Measurements from ENCODE around the gene ZMYM1.
"Not testable (repeated sequence)": the region's sequence is repeated elsewhere in the genome, so short reads cannot be mapped to it uniquely, and the experiment has no call there.

Gene ZMYM1

DNA sequence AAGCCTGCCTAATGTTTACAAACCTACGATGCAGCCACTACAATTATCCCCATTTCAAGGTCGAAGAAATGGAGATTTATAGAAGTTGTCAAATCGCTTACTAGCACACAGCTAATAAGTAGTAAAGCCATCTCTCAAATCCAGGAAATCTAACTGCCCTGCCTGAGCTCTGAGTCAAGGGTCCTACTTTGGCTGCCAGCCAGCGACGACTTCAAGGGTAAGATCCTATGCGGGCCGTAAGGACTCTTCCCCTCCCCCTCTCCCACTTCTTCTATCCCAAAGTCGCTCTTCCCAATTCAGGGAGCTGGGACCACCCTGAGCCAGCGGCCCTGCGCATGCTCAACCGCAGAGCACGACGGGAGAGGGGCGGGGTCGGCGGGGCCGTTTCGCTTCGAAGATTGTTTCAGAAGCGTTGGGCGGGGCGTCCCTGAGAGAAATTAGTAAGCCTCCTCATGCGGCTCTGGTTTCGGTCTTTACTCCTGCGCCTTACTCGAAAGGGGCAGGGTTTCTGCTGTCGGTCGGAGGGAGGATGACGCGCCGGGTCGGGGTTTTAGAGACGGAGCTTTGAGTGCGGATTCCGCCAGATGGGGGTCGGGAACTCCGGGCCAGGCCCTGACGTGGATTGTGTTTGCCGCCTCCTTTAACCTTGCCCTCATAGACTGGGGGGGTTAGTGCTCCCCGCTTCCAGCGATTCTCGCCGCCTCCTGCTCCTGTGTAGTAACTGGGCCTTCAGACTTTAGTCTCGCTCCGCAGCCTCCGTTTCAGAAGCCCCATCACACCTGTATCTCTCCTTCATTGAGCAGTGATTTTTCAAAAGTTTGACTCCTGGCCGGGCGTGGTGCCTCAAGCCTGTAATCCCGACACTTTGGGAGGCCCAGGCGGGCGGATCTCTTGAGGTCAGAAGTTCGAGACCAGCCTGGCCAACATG is at the start of gene ZMYM1:
TSS of gene ZMYM1 (plus strand) at position 383 of the 928 bp plus-strand sequence. CDS start 14,603 bp downstream, outside the sequence.
- DNase-seq = peak; percentile 94

GRCh38 chr1:35029761-35030160 is 49.4 kb upstream of the ZMYM1 start:
- no peak for DNase-seq

DNA sequence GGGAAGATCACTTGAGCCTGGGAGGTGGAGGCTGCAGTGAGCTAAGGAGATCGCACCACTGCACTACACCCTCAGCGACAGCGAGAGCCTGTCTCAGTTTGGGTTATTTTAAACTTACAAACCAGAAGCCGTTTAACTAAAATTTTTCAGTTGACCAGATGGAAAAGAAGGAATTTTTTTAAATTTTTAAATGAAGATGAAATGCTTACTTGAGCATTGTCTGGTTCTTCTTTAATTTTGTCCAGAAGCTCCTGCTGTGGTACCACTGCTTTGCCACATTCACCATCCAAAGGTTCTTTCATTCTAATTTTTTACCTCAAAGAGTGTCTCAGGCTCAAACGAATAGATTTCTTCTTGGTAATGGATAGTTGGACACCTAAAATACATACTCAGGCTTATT is 48.8 kb upstream of the ZMYM1 start:
- DNase-seq = no peak

- peak; percentile 63 for DNase-seq
Measured at GRCh38 chr1:35030756-35031446, 48.3 kb upstream of the ZMYM1 start.

DNA sequence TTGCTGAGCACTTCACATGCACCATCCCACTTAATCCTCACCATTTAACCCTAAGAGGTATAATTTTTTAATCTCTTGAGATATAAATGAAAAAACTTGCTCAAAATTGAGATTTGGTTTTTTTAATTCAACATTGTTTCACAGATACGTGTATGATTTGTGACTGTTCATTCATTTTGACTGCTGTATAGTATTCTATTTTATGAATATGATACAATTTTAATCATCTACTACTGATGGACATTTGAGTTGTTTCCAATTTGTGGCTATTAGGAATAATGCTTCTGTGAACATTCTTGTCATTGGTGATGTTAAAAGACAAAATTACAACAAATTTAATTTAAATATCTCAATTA is 46.8 kb upstream of the ZMYM1 start:
- no peak for DNase-seq

GRCh38 chr1:35033346-35033745 is 45.8 kb upstream of the ZMYM1 start:
- no peak for DNase-seq

DNA sequence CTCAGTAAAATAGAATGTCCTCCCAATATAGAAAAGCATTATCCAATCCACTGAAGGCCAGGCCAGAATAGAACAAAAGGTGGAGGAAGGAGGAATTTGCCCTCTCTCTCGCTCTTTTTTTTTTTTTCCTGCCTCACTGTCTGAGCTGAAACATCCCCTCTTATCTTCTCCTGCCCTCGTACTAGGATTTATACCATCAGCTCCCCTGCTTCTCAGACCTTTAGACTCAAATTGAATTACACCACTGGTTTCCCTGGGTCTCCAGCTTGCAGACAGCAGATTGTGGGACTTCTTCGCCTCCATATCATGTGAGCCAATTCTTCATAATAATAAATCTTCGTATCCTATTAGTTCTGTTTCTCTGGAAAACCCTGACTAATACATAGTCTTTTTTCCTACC is 42.6 kb upstream of the ZMYM1 start:
- no peak for DNase-seq

GRCh38 chr1:35037206-35037605 is 42.0 kb upstream of the ZMYM1 start:
- no peak for DNase-seq

DNA sequence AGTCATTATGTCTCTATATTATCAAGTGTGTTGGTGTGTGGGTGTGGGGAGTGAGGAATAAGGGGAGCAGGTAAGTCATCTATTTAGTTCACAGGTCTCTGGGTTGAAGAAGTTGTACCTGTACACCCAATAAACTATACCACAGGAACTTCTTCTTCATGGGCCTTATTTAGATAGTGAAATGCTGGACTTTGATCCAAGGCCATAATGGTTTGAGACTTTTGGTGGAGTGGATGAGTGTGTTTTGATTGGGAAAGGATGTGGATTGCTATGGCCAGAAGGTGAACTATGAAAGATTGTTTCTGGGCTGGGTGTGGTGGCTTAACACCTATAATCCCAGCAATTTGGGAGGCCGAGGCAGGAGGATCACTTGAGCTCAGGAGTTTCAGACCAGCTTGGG is 40.5 kb upstream of the ZMYM1 start:
- no peak for DNase-seq

- DNase-seq = no peak
Measured at GRCh38 chr1:35043498-35043897, 35.7 kb upstream of the ZMYM1 start.

- DNase-seq = no peak
Measured at GRCh38 chr1:35044431-35044830, 34.8 kb upstream of the ZMYM1 start.

GRCh38 chr1:35046730-35047129 is 32.5 kb upstream of the ZMYM1 start:
- no peak for DNase-seq

DNA sequence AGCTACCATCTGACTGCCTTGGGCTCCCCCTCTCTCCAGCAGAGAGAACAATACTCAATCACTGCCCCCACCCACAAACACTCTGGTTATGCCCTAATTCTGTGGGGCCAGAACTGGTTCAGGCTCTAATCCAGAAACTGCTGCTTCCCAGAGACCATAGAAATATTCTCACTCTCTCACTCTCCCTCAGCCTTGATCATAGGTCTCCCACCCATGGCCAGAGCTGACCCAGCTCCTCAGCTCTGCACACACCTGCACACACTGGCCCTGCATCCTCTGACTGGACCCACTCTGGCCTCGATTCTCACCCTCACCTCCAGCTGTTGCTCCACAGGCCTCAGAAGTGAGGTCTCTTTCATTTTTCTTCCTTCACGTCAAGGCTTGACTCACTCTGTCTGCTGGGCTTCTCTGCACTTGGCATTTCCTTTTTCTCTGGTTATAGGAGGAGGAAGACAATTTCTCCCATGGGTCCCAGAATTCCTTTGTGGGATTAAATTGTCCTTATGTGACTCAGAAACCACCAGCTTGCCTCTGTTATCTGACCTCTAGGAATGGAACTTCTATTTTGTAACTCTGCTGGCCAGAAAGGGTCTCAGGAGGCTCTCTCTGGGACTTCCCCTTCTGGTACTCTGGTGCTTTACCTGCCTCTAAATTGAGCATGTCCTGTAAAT is 31.9 kb upstream of the ZMYM1 start:
- DNase-seq = no peak

GRCh38 chr1:35049116-35049515 is 30.1 kb upstream of the ZMYM1 start:
- DNase-seq = no peak

DNA sequence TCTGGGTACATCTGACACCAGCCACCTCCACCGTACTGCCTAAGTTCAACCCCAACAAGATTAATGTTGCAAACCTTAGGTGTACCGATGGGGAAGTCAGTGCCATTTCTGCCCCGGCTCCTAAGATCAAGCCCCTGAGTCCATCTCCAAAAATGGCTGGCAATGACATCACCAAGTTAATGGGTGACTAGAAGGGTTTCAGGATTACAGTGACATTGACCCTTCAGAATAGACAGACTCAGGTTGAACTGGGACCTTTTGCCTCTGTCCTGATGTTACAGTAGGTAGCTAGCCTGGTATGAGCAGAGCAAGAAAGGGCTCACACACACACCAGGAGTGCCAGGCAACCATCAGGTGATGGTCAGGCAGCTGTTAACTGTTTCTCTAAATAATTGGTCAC is 25.8 kb upstream of the ZMYM1 start:
- no peak for DNase-seq

GRCh38 chr1:35054282-35054681 is 24.9 kb upstream of the ZMYM1 start:
- not testable (repeated sequence) for DNase-seq

GRCh38 chr1:35058321-35058720 is 20.9 kb upstream of the ZMYM1 start:
- not testable (repeated sequence) for DNase-seq

DNA sequence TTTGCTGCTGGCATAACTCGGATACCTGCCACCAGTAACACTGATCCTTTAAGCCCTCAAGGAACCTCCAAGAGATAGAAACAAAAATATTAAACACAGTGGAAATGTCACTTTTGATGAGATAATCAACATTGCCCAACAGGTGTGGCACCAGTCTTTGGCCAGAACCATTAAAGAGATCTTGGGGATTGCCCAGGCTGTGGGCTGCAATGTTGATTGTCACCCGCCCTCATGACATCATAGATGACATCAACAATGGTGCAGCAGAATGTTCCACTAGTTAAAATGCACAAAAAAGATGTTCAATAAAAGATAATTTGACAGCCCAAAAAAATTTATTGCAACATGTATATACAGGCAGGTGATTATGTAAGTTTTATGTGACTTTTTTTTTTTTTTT is 20.2 kb upstream of the ZMYM1 start:
- no peak for DNase-seq

GRCh38 chr1:35062518-35063196 is 16.5 kb upstream of the ZMYM1 start:
- DNase-seq = no peak

DNA sequence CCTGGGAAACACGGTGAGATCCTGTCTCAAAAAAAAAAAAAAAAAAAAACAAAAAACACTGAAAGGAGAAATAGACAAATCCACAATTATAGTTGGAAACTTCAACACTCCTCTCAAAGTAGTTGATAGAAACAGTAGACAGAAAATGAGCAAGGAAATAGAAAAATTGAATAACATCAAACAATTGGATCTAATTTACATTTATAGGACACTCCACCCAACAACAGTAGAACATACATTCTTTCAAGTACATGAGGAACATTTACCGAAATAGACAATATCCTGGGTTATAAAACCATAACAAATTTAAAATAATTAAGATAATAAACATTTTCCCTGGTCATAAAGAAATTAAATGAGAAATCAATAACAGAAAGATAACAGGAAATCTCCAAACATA is 14.9 kb upstream of the ZMYM1 start:
- no peak for DNase-seq

DNA sequence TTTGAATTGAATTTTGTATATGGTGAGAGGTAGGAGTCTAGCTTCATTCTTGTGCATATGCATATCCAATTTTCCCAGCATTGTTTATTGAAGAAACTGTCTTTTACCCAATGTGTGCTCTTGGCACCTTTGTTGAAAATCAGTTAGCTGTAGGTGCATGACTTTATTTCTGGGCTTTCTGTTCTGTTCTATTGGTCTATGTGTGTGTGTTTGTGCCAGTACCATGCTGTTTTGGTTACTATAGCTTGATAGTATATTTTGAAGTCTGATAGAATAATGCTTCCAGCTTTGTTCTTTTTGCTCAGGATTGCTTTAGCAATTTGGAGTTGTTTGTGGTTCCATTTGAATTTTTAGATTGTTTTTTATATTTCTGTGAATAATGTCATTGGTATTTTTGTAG is 9.4 kb upstream of the ZMYM1 start:
- DNase-seq = no peak

DNA sequence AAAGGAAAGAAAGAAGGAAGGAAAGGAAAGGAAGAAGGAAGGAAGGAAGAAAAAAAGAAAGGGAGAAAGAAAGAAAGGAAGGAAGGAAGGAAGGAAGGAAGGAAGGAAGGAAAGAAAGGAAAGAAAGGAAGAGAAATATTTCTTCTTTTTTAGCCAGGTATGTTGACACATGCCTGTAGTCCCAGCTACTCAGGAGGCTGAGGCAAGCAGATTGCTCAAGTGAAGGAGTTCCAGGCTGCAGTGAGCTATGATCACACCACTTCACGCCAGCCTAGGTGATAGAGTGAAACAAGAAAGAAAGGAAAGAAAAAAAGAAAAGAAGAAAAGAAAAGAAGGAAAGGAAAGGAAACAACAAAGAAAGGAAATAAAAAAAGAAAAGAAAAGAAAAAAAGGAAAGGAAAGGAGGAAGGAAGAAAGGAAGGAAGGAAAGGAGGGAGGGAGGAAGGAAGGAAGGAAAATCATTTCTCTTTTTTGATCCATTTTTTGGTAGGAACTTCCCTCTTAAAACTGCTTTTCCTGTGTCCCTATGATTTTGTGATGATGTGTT is 5.8 kb upstream of the ZMYM1 start:
- no peak for DNase-seq

DNA sequence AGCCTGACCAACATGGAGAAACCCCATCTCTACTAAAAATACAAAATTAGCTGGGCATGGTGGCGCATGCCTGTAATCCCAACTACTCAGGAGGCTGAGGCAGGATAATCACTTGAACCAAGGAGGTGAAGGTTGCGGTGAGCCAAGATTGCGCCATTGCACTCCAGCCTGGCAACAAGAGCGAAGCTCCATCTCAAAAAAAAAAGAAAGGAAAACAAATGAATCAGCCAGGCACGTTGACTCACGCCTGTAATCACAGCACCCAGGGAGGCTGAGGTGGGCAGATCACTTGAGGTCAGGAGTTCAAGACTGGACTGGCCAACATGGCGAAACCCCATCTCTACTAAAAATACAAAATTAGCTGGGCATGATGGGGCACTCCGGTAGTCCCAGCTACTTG is 2.8 kb upstream of the ZMYM1 start:
- not testable (repeated sequence) for DNase-seq

Data from activated CD4-positive, alpha-beta T cell treated with anti-CD3 and anti-CD28 coated beads for 48 hours (primary cell).